Measurements from ENCODE around the gene SYNPO2.

DNA sequence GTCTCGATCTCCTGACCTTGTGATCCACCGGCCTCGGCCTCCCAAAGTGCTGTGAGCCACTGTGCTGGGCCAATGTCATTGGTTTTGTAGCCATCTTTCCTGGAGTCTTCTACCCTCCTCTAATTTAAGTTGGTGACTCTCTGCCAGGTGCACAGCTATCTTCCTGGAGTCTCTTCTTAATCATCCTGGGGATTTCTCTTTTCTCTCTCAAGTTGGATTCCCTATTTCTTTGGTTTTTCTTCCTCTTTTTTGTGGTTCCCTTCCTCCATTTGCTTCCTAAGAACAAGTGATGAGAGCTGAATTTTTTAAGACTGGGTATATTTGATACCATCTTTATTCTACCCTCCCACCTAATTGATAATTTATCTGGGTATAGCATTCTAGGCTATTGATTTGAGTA lies 113.8 kb downstream of the SYNPO2 start:
- TF ChIP-seq ZNF274 (IDR thresholded peaks at IDR 0.05; ENCODE audit: low read depth, low read length) = no peak
- no peak for TF ChIP-seq EZH2 (IDR thresholded peaks at IDR 0.05)
- TF ChIP-seq EGR1 (IDR thresholded peaks at IDR 0.05; ENCODE audit: low read depth) = no peak
- TF ChIP-seq CTCF (IDR thresholded peaks at IDR 0.05 in 2 of 3, conservative IDR thresholded peaks at IDR 0.05 in 1 of 3; ENCODE audit: borderline replicate concordance in 1 of 3, insufficient read depth in 1 of 3, low read depth in 2 of 3, low read length in 2 of 3) = no peak
- no peak for TF ChIP-seq POLR2AphosphoS5 (IDR thresholded peaks at IDR 0.05; ENCODE audit: low read depth, low read length)
